ENCODE results near the gene INCA1. TPM values are rescaled to one million over a fixed set of nuclear protein-coding genes. Genes with fewer than 3 reads are reported as not detected.

INCA1 gene
- total and polyA plus RNA-seq, 5 experiments from 2014 or later, result 0.23 to 0.26 TPM; not detected in 3

GRCh38 chr17:4946312-4946976 is 50.9 kb downstream of the INCA1 start:
- no peaks in the 10 kb centered on the region for H3K9me3 Mint-ChIP-seq
- no peak for ATAC-seq
- H3K4me1 Mint-ChIP-seq, result peaks cover 51 to 74% (median 66%) of the 10 kb centered on the region in 4 donors
- peak overlapping the region; percentile 82 to 100 (median 96) for H3K27ac Mint-ChIP-seq
- H3K27me3 Mint-ChIP-seq, result no peaks in the 10 kb centered on the region
- H3K36me3 Mint-ChIP-seq, result peaks cover 11 to 52% (median 32%) of the 10 kb centered on the region in 3 donors
- POLR2A ChIA-PET, result interaction anchor here (0.6 to 25.2 kb wide), 12 partner anchors 8 to 804 kb away, joined by 3 to 635 read pairs (median 6); partner anchors contain the start of genes C17orf107, CAMTA2, CYB5D2 and INCA1
- peak overlapping the region; percentile 91 to 100 (median 98) for H3K4me3 Mint-ChIP-seq
- DNase-seq, result no peak

- H3K27me3 Mint-ChIP-seq, result no peaks in the 10 kb centered on the region
- peaks cover 52 to 75% (median 66%) of the 10 kb centered on the region in 4 donors for H3K4me1 Mint-ChIP-seq
- POLR2A ChIA-PET, result interaction anchor here (0.6 to 25.2 kb wide), 9 partner anchors 11 to 802 kb away, joined by 3 to 635 read pairs (median 4); partner anchors contain the start of genes CAMTA2, INCA1, KIF1C and SPAG7
- H3K27ac Mint-ChIP-seq, result peak overlapping the region in 9 of 10 donors; percentile 81 to 100 (median 96)
- peak overlapping the region; percentile 91 to 100 (median 98) for H3K4me3 Mint-ChIP-seq
- H3K36me3 Mint-ChIP-seq, result peaks cover 11 to 54% (median 32%) of the 10 kb centered on the region in 3 donors
- ATAC-seq, result no peak
- H3K9me3 Mint-ChIP-seq, result no peaks in the 10 kb centered on the region
- DNase-seq, result no peak
Measured at GRCh38 chr17:4945944-4946280, 51.4 kb downstream of the INCA1 start.

GRCh38 chr17:4945176-4945943 is 52.0 kb downstream of the INCA1 start:
- Mint-ChIP-seq H3K27me3 (no peaks in the 10 kb centered on the region), H3K27ac (peak overlapping the region; percentile 68 to 99 (median 92)), H3K4me1 (peaks cover 48 to 75% (median 63%) of the 10 kb centered on the region in 4 donors), H3K4me3 (peak overlapping the region; percentile 86 to 100 (median 96)), H3K9me3 (no peaks in the 10 kb centered on the region), H3K36me3 (peaks cover 11 to 54% (median 32%) of the 10 kb centered on the region in 3 donors)
- peak in 1 of 2 donors; percentile 15 for ATAC-seq
- peak in 7 of 10 donors; percentile 27 to 78 (median 45) for DNase-seq
- POLR2A ChIA-PET, result interaction anchor here (0.6 to 25.2 kb wide), 8 partner anchors 11 to 802 kb away, joined by 3 to 635 read pairs (median 4); partner anchors contain the start of genes INCA1, KIF1C and SPAG7

- Mint-ChIP-seq H3K27me3 (no peaks in the 10 kb centered on the region), H3K4me3 (peak overlapping the region; percentile 86 to 100 (median 96)), H3K36me3 (peaks cover 11 to 54% (median 32%) of the 10 kb centered on the region in 3 donors), H3K27ac (peak overlapping the region; percentile 68 to 99 (median 92)), H3K4me1 (peaks cover 48 to 76% (median 62%) of the 10 kb centered on the region in 4 donors), H3K9me3 (no peaks in the 10 kb centered on the region)
- no peak for ATAC-seq
- POLR2A ChIA-PET, result interaction anchor here (0.5 to 25.2 kb wide), 5 partner anchors 10 to 281 kb away, joined by 3 to 635 read pairs (median 4); partner anchors contain the start of gene SPAG7
- no peak for DNase-seq
Measured at GRCh38 chr17:4944554-4945175, 52.7 kb downstream of the INCA1 start.

GRCh38 chr17:4944163-4944553 is 53.2 kb downstream of the INCA1 start:
- POLR2A ChIA-PET, result interaction anchor here (1.0 to 25.2 kb wide), 3 partner anchors 25 to 43 kb away, joined by 3 to 635 read pairs (median 6); partner anchors contain the start of genes CAMTA2 and SPAG7
- DNase-seq (peak in 7 of 10 donors; percentile 31 to 69 (median 59)), ATAC-seq (peak in 1 of 2 donors; percentile 10)
- Mint-ChIP-seq H3K9me3 (no peaks in the 10 kb centered on the region), H3K36me3 (peaks cover 11 to 54% (median 32%) of the 10 kb centered on the region in 3 donors), H3K4me3 (peak overlapping the region; percentile 86 to 100 (median 96)), H3K27me3 (no peaks in the 10 kb centered on the region), H3K4me1 (peaks cover 49 to 78% (median 65%) of the 10 kb centered on the region in 4 donors), H3K27ac (peak overlapping the region; percentile 52 to 99 (median 92))

- Mint-ChIP-seq H3K36me3 (peaks cover 11 to 58% (median 32%) of the 10 kb centered on the region in 3 donors), H3K4me1 (peaks cover 52 to 84% (median 76%) of the 10 kb centered on the region in 4 donors), H3K27me3 (no peaks in the 10 kb centered on the region), H3K4me3 (peak overlapping the region; percentile 19 to 100 (median 94)), H3K9me3 (no peaks in the 10 kb centered on the region), H3K27ac (peak overlapping the region in 9 of 10 donors; percentile 35 to 99 (median 79))
- POLR2A ChIA-PET, result interaction anchor here (0.6 to 25.2 kb wide), 5 partner anchors 9 to 231 kb away, joined by 3 to 635 read pairs (median 4); partner anchors contain the start of genes CAMTA2 and SPAG7
- DNase-seq, result no peak
- ATAC-seq, result no peak
Measured at GRCh38 chr17:4942760-4943508, 54.4 kb downstream of the INCA1 start.

GRCh38 chr17:4941319-4941610 is 56.1 kb downstream of the INCA1 start:
- H3K36me3 Mint-ChIP-seq, result peaks cover 2 to 55% (median 21%) of the 10 kb centered on the region in 3 donors
- DNase-seq (no peak), ATAC-seq (no peak)
- POLR2A ChIA-PET, result interaction anchor here (0.5 to 25.2 kb wide), 5 partner anchors 10 to 798 kb away, joined by 3 to 635 read pairs (median 37); partner anchors contain the start of genes C17orf107, CAMTA2, CYB5D2 and ENO3
- no peaks in the 10 kb centered on the region for H3K27me3 Mint-ChIP-seq
- H3K4me1 Mint-ChIP-seq, result peaks cover 49 to 88% (median 79%) of the 10 kb centered on the region in 4 donors
- H3K9me3 Mint-ChIP-seq, result no peaks in the 10 kb centered on the region
- peak overlapping the region; percentile 93 to 99 (median 98) for H3K27ac Mint-ChIP-seq
- H3K4me3 Mint-ChIP-seq, result peak overlapping the region; percentile 91 to 100 (median 96)

GRCh38 chr17:4940555-4941318 is 56.6 kb downstream of the INCA1 start:
- Mint-ChIP-seq H3K4me1 (peaks cover 50 to 89% (median 78%) of the 10 kb centered on the region in 4 donors), H3K4me3 (peak overlapping the region; percentile 91 to 100 (median 96)), H3K9me3 (no peaks in the 10 kb centered on the region), H3K27ac (peak overlapping the region; percentile 93 to 99 (median 98)), H3K36me3 (peaks cover 0 to 55% (median 18%) of the 10 kb centered on the region in 3 donors), H3K27me3 (no peaks in the 10 kb centered on the region)
- ATAC-seq (peak in 1 of 2 donors; percentile 1), DNase-seq (peak in 6 of 10 donors; percentile 15 to 57 (median 36))
- POLR2A ChIA-PET, result interaction anchor here (1.0 to 25.2 kb wide), 17 partner anchors 10 to 798 kb away, joined by 3 to 635 read pairs (median 10); partner anchors contain the start of genes ARRB2, C17orf107, CAMTA2 and CYB5D2

GRCh38 chr17:4939796-4940554 is 57.3 kb downstream of the INCA1 start, which contains the start of the genes RNF167 and SLC25A11:
Gene RNF167 (plus strand): TSS chr17:4940268. CDS start chr17:4940910, 642 bp downstream.
Gene SLC25A11 (minus strand): TSS chr17:4940046. CDS start chr17:4939910, 136 bp downstream.
- peak within 1 kb of the TSS; percentile 93 to 99 (median 98) for H3K27ac Mint-ChIP-seq
- H3K4me3 Mint-ChIP-seq, result peak within 1 kb of the TSS; percentile 91 to 100 (median 96)
- peaks cover 44 to 82% (median 71%) of the 10 kb centered on the region in 4 donors for H3K4me1 Mint-ChIP-seq
- peaks cover 0 to 48% (median 10%) of the 10 kb centered on the region in 3 donors for H3K36me3 Mint-ChIP-seq
- POLR2A ChIA-PET, result interaction anchor here (0.6 to 25.2 kb wide), 20 partner anchors 11 to 797 kb away, joined by 3 to 635 read pairs (median 8); partner anchors contain the start of genes ARRB2, C17orf107, CAMTA2 and CYB5D2
- no peaks in the 10 kb centered on the region for H3K27me3 Mint-ChIP-seq
- peak; percentile 85 to 88 for ATAC-seq
- H3K9me3 Mint-ChIP-seq, result no peaks in the 10 kb centered on the region
- DNase-seq, result peak; percentile 90 to 99 (median 96)

GRCh38 chr17:4939546-4939795 is 57.9 kb downstream of the INCA1 start:
- peaks cover 0 to 47% (median 8%) of the 10 kb centered on the region in 3 donors for H3K36me3 Mint-ChIP-seq
- ATAC-seq, result peak; percentile 1 to 4
- no peaks in the 10 kb centered on the region for H3K9me3 Mint-ChIP-seq
- H3K4me3 Mint-ChIP-seq, result peak overlapping the region; percentile 91 to 100 (median 94)
- peak in 1 of 10 donors; percentile 10 for DNase-seq
- POLR2A ChIA-PET, result interaction anchor here (0.6 to 25.2 kb wide), 19 partner anchors 11 to 796 kb away, joined by 3 to 635 read pairs (median 9); partner anchors contain the start of genes ARRB2, C17orf107, CAMTA2 and CYB5D2
- no peaks in the 10 kb centered on the region for H3K27me3 Mint-ChIP-seq
- peak overlapping the region; percentile 68 to 99 (median 94) for H3K27ac Mint-ChIP-seq
- H3K4me1 Mint-ChIP-seq, result peaks cover 40 to 80% (median 69%) of the 10 kb centered on the region in 4 donors
